ENCODE measurements around the gene ARID2. TPM values are rescaled to one million over a fixed set of nuclear protein-coding genes. Genes with fewer than 3 reads are reported as not detected.

ARID2 gene
- total and polyA plus RNA-seq, 2 of the 4 experiments (the other 2 are of a cell fraction) = 5.4 to 28.1 TPM

DNA sequence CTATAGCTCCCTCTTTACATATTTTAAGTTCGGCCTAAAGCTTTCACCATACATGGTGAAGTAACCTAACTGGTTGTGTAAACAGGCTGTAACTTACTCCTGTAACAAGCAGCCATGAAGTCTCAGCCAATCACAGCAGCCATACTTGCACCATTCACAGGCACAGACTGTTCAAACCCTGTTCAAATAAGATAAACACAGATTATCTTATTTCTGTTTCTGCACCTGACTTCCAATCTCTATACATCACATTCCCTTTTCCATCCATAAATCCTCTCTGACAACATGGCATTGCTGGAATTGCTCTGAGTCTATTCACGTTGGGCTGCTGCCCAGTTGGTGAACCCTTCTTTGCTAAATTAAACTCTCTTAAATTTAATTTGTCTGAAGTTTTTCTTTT lies 34.5 kb upstream of the ARID2 start:
- Histone ChIP-seq H3K23ac (ENCODE audit: low read depth, low read length) (no peak overlapping the region), H3K4me1 (ENCODE audit: control insufficient read depth, insufficient read depth, low read length) (no peaks in the 10 kb centered on the region), H3K4ac (ENCODE audit: low read depth, low read length) (no peak overlapping the region), H2BK120ac (ENCODE audit: low read depth, low read length) (no peak overlapping the region), H3K18ac (ENCODE audit: low read depth, low read length) (no peak overlapping the region), H3K14ac (replicated peaks; ENCODE audit: low read depth, low read length) (no peak overlapping the region), H3K79me1 (ENCODE audit: low read depth in 1 of 2, low read length in 2 of 2) (no peaks in the 10 kb centered on the region), H2AK9ac (replicated peaks; ENCODE audit: low read depth, low read length, poor library complexity) (no peak overlapping the region), H2BK15ac (ENCODE audit: low read depth, low read length) (no peak overlapping the region), H3K9me3 (ENCODE audit: control insufficient read depth, insufficient read depth, low read length) (peaks cover 4% of the 10 kb centered on the region; the same call in 1 of the 2 replicates), H3K27ac (ENCODE audit: insufficient read depth, low read length) (no peak overlapping the region), H2AK5ac (ENCODE audit: low read depth, low read length) (no peak overlapping the region), H3K27me3 (ENCODE audit: control insufficient read depth, insufficient read depth, low read length) (no peaks in the 10 kb centered on the region; the same call in 1 of the 2 replicates), H4K20me1 (ENCODE audit: insufficient read depth, low read length) (no peaks in the 10 kb centered on the region), H2BK20ac (ENCODE audit: low read depth, low read length) (no peak overlapping the region), H3K56ac (ENCODE audit: extremely low read depth, insufficient read depth, low read length) (no peak overlapping the region), H4K91ac (ENCODE audit: insufficient read depth, low read depth, low read length) (no peak overlapping the region), H4K8ac (ENCODE audit: low read depth in 2 of 2, low read length in 2 of 2) (no peak overlapping the region), H2AFZ (replicated peaks; ENCODE audit: low read length, poor library complexity) (no peak overlapping the region), H2BK5ac (ENCODE audit: low read depth, low read length, poor library complexity, severe bottlenecking) (no peak overlapping the region), H3K9me1 (ENCODE audit: insufficient read depth, low read length) (no peaks in the 10 kb centered on the region), H3K4me3 (ENCODE audit: insufficient read depth, low read depth, low read length) (no peak overlapping the region), H3K9ac (ENCODE audit: low read depth, low read length) (no peak overlapping the region), H4K5ac (ENCODE audit: low read depth, low read length) (no peak overlapping the region), H3K4me2 (ENCODE audit: low read depth, low read length) (no peak overlapping the region), H3K36me3 (ENCODE audit: control insufficient read depth, insufficient read depth, low read length) (no peaks in the 10 kb centered on the region)
- no peak; the same call in 1 of the 2 replicates for ATAC-seq (ENCODE audit: low read depth)
- intact Hi-C loops (cut with micrococcal nuclease) = no loop called here
- CTCF ChIA-PET = interaction anchor here (1.1 kb wide), 1 partner anchor 14 kb away, joined by 3 read pairs; no protein-coding TSS in a partner anchor
- in situ Hi-C loops (cut with MboI; ENCODE audit: low sequenced_read_pairs) = no loop called here
- no TSS peak for BruUV-seq (replicated peaks)
- dilution Hi-C loops (cut with HindIII; ENCODE audit: low sequenced_read_pairs, unreplicated experiment) = no loop called here
- no CpG with 5 or more reads among the region's 2 CpGs for WGBS, 2 experiments (ENCODE audit: extremely low coverage in 2 of 2, insufficient read length in 1 of 2)
- POLR2A ChIA-PET (ENCODE audit: unreplicated experiment) = no interaction called here
- TF ChIP-seq MAFK (IDR thresholded peaks at IDR 0.05; ENCODE audit: low read depth, low read length) = no peak
- TF ChIP-seq, protein P1, sequence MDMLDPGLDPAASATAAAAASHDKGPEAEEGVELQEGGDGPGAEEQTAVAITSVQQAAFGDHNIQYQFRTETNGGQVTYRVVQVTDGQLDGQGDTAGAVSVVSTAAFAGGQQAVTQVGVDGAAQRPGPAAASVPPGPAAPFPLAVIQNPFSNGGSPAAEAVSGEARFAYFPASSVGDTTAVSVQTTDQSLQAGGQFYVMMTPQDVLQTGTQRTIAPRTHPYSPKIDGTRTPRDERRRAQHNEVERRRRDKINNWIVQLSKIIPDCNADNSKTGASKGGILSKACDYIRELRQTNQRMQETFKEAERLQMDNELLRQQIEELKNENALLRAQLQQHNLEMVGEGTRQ (IDR thresholded peaks at IDR 0.05; ENCODE audit: low read depth, low read length) = no peak
- TF ChIP-seq POLR2A (IDR thresholded peaks at IDR 0.05; ENCODE audit: low read depth, low read length) = no peak
- TF ChIP-seq MAZ (IDR thresholded peaks at IDR 0.05; ENCODE audit: borderline replicate concordance, low read depth, low read length) = no peak
- TF ChIP-seq MXI1 (IDR thresholded peaks at IDR 0.05; ENCODE audit: borderline replicate concordance, low read depth, low read length) = no peak
- peak; percentile 11 for DNase-seq
